Neuronal stem cell (in vitro differentiated cells): ENCODE data around the gene PLXNB2.
A peak's percentile ranks its signal among the peaks of the same experiment; 100 is the strongest.

Source experiments
- DNase-seq: peaks from one replicate; pipeline ENCODE4 v3.0.0-alpha.2; 2013; ENCODE audit warnings: low spot score
- H2AFZ ChIP-seq: one replicate; pipeline ENCODE4 v1.6.1; 2013; ENCODE audit warnings: mild to moderate bottlenecking, low read length, inconsistent platforms
- H2AK5ac ChIP-seq: 2 replicates; pipeline ENCODE4 v1.6.1; 2013; ENCODE audit warnings: low read depth, mild to moderate bottlenecking, inconsistent platforms, low read length, moderate library complexity, mixed read lengths
- H2BK120ac ChIP-seq: 2 replicates; pipeline ENCODE4 v1.6.1; 2013; ENCODE audit warnings: low read depth, mild to moderate bottlenecking, inconsistent platforms, low read length, moderate library complexity, mixed read lengths
- H2BK12ac ChIP-seq: one replicate; pipeline ENCODE4 v1.6.1; 2013; ENCODE audit warnings: low read length, inconsistent platforms
- H2BK15ac ChIP-seq: 2 replicates; pipeline ENCODE4 v1.6.1; 2013; ENCODE audit warnings: mild to moderate bottlenecking, low read length, inconsistent platforms, mixed read lengths
- H2BK5ac ChIP-seq: one replicate; pipeline ENCODE4 v1.6.1; 2013; ENCODE audit warnings: inconsistent platforms, mild to moderate bottlenecking, low read length, moderate library complexity
- H3K14ac ChIP-seq: one replicate; pipeline ENCODE4 v1.6.1; 2013; ENCODE audit warnings: low read length, inconsistent platforms
- H3K18ac ChIP-seq: 2 replicates; pipeline ENCODE4 v1.6.1; 2013; ENCODE audit warnings: low read length, inconsistent platforms
- H3K23ac ChIP-seq: 2 replicates; pipeline ENCODE4 v1.6.1; 2013; ENCODE audit warnings: low read depth, mild to moderate bottlenecking, mixed read lengths, low read length, inconsistent platforms; ENCODE audit not compliant: poor library complexity
- H3K27ac ChIP-seq: replicated peaks from 3 replicates; pipeline ENCODE4 v1.5.1; 2013; ENCODE audit warnings: low read length, inconsistent platforms
- H3K27me3 ChIP-seq, 3 experiments: 2 replicates each; pipeline ENCODE4 v1.6.1; 2013; ENCODE audit warnings: low read length in 3 of 3, mild to moderate bottlenecking in 2 of 3, inconsistent platforms in 1 of 3, low read depth in 1 of 3, mixed read lengths in 1 of 3, moderate library complexity in 1 of 3; ENCODE audit not compliant: control insufficient read depth in 3 of 3, insufficient read depth in 3 of 3
- H3K36me3 ChIP-seq, 2 donors: replicated peaks in 1 of 2; 2 replicates each; pipeline ENCODE4 v1.6.1; 2013; ENCODE audit warnings: low read length in 2 of 2; ENCODE audit not compliant: control insufficient read depth in 2 of 2, insufficient read depth in 2 of 2
- H3K4ac ChIP-seq: 2 replicates; pipeline ENCODE4 v1.6.1; 2013; ENCODE audit warnings: inconsistent platforms, mild to moderate bottlenecking, low read length, moderate library complexity
- H3K4me1 ChIP-seq, 2 donors: 1 replicate in 1 of 2; 2 replicates in 1 of 2; pipeline ENCODE4 v1.6.1; 2013; ENCODE audit warnings: low read length in 2 of 2, low read depth in 1 of 2; ENCODE audit not compliant: control insufficient read depth in 2 of 2, insufficient read depth in 1 of 2
- H3K4me2 ChIP-seq: one replicate; pipeline ENCODE4 v1.6.1; 2013; ENCODE audit warnings: mild to moderate bottlenecking, low read length, inconsistent platforms; ENCODE audit not compliant: insufficient read depth, poor library complexity, severe bottlenecking
- H3K4me3 ChIP-seq, 2 donors: 2 replicates each; pipeline ENCODE4 v1.5.1; 2013; ENCODE audit warnings: low read length in 2 of 2, mild to moderate bottlenecking in 2 of 2, inconsistent platforms in 1 of 2, moderate library complexity in 1 of 2
- H3K79me1 ChIP-seq: one replicate; pipeline ENCODE4 v1.6.1; 2013; ENCODE audit warnings: low read depth, mild to moderate bottlenecking, inconsistent platforms, low read length, moderate library complexity
- H3K9ac ChIP-seq: one replicate; pipeline ENCODE4 v1.6.1; 2013; ENCODE audit warnings: mild to moderate bottlenecking, low read depth, low read length, inconsistent platforms; ENCODE audit not compliant: poor library complexity
- H3K9me3 ChIP-seq, 2 donors: replicated peaks in 1 of 2; 2 replicates each; pipeline versions ENCODE3 to v1.6.1; 2013; ENCODE audit warnings: low read length in 2 of 2, mild to moderate bottlenecking in 2 of 2, inconsistent platforms in 1 of 2, low read depth in 1 of 2, mixed read lengths in 1 of 2, moderate library complexity in 1 of 2; ENCODE audit not compliant: control insufficient read depth in 2 of 2, insufficient read depth in 1 of 2
- H4K8ac ChIP-seq: one replicate; pipeline ENCODE4 v1.6.1; 2013; ENCODE audit warnings: low read depth, mild to moderate bottlenecking, inconsistent platforms, low read length, moderate library complexity
- H4K91ac ChIP-seq: one replicate; pipeline ENCODE4 v1.6.1; 2013; ENCODE audit warnings: low read length, low read depth, mild to moderate bottlenecking, inconsistent platforms; ENCODE audit not compliant: poor library complexity
- WGBS, 2 donors: extraction: QIAGEN DNeasy Blood & Tissue Kit; methylation state at CpG; one replicate each; pipeline ENCODE4 v1.1.7; 2013; ENCODE audit warnings: missing lambda C conversion rate in 2 of 2, mixed read lengths in 1 of 2; ENCODE audit not compliant: insufficient read length in 2 of 2, insufficient replicate concordance in 1 of 2; ENCODE audit errors: extremely low coverage in 2 of 2; 5-methylcytosine and 5-hydroxymethylcytosine counted together

Gene PLXNB2

DNA sequence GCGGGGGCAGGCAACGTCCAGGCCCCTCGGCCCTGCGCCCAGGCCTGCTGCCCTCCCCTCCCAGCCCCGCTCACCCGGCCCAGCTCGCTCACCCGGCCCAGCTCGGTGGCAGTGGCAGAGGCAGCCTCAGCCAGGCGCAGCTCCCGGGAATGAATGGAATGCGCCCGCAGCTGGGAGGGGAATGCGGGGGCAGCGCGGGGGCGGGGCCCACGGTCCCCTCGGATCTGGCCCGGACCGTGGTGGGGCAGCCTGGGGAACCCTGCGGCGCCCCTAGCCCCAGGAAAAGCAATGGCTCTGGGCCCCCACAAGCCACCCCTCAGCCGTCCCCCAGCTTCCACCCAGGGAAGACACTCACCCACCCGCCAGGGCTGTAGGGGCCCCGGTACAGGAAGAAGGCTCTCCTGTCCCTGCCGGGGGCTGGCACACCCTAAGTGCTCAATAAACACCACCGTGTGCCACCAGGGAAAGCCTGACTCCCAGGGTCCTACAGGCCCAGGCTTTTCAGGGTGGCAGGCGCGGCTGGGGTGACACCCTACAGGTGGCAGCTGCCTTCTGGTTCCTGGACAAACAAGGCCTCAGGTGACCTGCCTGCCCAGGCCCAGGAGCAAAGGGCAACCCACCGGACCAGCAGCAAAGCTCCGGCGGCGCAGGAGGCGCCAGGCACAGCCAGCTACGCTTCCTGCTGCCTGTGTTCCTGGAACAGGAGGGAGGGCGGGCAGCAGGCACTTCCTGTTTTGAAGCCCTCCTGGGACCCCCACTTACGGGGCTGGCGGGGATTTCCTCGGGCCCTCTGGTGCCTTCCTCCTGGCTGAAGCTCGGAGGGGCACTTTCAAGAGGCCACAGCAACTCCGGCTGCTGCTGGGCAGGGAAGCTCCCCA lies 13.8 kb downstream of the PLXNB2 start:
- Histone ChIP-seq H2BK120ac (peak overlapping the region; percentile 99), H3K9ac (peak overlapping the region; percentile 90), H2BK15ac (peak overlapping the region; percentile 87), H3K14ac (no peak overlapping the region), H3K4me3 (peak overlapping the region in 1 of 2 donors; percentile 47), H2AFZ (no peak overlapping the region), H3K27ac (peak overlapping the region; percentile 80), H2BK12ac (peak overlapping the region; percentile 86), H3K9me3 (no peaks in the 10 kb centered on the region), H3K79me1 (peaks cover 52% of the 10 kb centered on the region), H4K91ac (no peak overlapping the region), H3K4ac (peak overlapping the region; percentile 90), H2AK5ac (peak overlapping the region; percentile 99), H3K27me3 (no peaks in the 10 kb centered on the region), H2BK5ac (peak overlapping the region; percentile 98), H3K36me3 (peaks cover 22 to 73% of the 10 kb centered on the region in 2 donors), H3K4me1 (peaks cover 15 to 31% of the 10 kb centered on the region in 2 donors), H3K23ac (peak overlapping the region; percentile 87), H4K8ac (no peak overlapping the region), H3K4me2 (peak overlapping the region; percentile 49), H3K18ac (peak overlapping the region; percentile 98)
- peak; percentile 84 for DNase-seq
- WGBS, 2 donors: no CpG with 5 or more reads among the region's 42 CpGs

DNA sequence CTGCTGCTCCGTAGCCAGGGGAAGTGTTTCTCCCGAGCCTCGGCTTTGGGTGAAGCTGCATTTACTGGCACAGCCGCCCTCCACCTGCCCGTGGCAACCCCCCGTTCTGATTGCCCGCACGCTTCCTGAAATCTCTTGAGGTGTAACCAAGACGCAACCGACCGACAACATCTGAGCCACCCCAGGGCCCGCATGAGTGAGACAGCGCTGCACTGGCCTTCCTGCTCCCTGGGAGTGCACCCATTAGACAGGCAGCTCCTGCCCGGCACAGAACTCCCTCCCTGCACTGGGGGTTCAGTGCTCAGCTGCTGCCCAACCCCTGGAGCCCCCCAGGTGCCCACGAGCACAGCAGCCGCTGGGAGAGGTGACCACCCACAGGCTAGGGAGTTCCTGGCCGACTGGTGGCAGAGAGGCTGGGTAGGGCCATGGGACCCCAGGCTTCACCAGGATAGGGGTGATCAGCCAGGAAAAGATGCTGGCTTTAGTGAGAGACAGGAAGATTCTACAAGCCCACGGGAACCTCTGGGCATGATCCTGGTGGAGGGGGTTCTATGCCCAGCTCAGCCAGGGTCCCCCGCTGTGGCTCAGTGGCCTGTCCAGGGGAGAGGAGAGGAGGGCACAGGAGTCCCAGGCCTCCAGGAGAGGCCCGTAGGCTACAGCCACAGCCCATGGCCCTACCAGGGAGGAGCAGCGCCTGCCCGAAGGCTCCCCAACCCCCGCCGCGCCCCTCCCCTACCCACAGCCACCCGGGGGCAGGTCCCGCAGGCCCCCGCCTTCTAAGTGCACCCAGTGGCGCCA lies 14.6 kb downstream of the PLXNB2 start:
- Histone ChIP-seq H2BK12ac (peak overlapping the region; percentile 88), H4K8ac (no peak overlapping the region), H2BK120ac (peak overlapping the region; percentile 94), H2AFZ (no peak overlapping the region), H3K4me1 (peaks cover 15 to 31% of the 10 kb centered on the region in 2 donors), H3K27ac (peak overlapping the region; percentile 80), H3K9ac (peak overlapping the region; percentile 90), H3K14ac (peak overlapping the region; percentile 59), H3K9me3 (no peaks in the 10 kb centered on the region), H4K91ac (peak overlapping the region; percentile 69), H2AK5ac (peak overlapping the region; percentile 73), H2BK5ac (peak overlapping the region; percentile 98), H3K18ac (peak overlapping the region; percentile 95), H3K27me3 (no peaks in the 10 kb centered on the region), H3K36me3 (peaks cover 27 to 81% of the 10 kb centered on the region in 2 donors), H3K4me3 (peak overlapping the region in 1 of 2 donors; percentile 47), H3K23ac (peak overlapping the region; percentile 87), H2BK15ac (peak overlapping the region; percentile 87), H3K79me1 (peaks cover 59% of the 10 kb centered on the region), H3K4ac (no peak overlapping the region), H3K4me2 (peak overlapping the region; percentile 25)
- no peak for DNase-seq
- no CpG with 5 or more reads among the region's 29 CpGs for WGBS, 2 donors

DNA sequence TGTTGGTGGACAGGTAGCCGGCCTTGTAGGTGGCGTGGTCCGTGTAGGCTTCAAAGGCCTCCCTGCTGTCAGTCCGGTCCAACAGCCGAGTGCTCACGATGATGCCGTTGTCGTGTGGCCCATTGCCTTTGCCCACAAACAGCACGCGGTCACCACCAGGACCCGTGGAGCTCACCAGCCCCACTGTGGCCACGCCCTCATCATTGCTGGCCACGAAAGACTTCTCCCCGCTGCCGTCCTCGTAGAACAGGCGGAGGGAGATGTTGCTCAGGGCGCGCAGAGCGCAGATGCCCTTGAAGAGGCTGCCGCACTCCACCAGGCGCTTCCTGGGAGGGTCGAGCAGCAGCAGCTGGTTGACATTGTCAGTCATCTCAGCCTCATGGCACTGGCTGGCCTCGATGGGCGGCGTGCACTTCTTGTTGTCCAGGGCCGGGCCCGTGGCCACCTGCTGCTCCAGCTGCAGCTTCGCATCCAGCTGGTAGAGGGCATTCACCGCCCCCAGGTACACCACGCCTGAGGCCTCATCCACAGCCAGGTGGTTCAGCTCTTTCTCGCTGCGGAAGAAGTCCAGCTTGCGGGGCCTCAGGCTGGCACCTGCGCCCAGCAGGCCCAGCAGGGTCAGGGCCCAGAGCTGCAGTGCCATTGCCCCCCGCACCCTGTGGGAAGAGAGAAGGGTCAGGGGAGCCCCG lies 17.4 kb downstream of the PLXNB2 start:
- H3K9ac ChIP-seq: no peak overlapping the region
- H2AK5ac ChIP-seq: peak overlapping the region; percentile 41
- no peak overlapping the region for H2BK5ac ChIP-seq
- H3K27me3 ChIP-seq: no peaks in the 10 kb centered on the region
- H3K18ac ChIP-seq: no peak overlapping the region
- no peak overlapping the region for H3K4me3 ChIP-seq
- H3K23ac ChIP-seq: peak overlapping the region; percentile 81
- no peak overlapping the region for H2AFZ ChIP-seq
- H2BK15ac ChIP-seq: no peak overlapping the region
- H3K9me3 ChIP-seq: no peaks in the 10 kb centered on the region
- H2BK12ac ChIP-seq: no peak overlapping the region
- WGBS, 2 donors: no CpG with 5 or more reads among the region's 37 CpGs
- H3K4me1 ChIP-seq: peaks cover 15 to 28% of the 10 kb centered on the region in 2 donors
- H3K79me1 ChIP-seq: peaks cover 63% of the 10 kb centered on the region
- peak overlapping the region; percentile 63 for H3K14ac ChIP-seq
- no peak overlapping the region for H3K27ac ChIP-seq
- no peak overlapping the region for H3K4ac ChIP-seq
- no peak overlapping the region for H2BK120ac ChIP-seq
- no peak overlapping the region for H4K8ac ChIP-seq
- peaks cover 44 to 89% of the 10 kb centered on the region in 2 donors for H3K36me3 ChIP-seq
- no peak overlapping the region for H3K4me2 ChIP-seq
- no peak for DNase-seq
- H4K91ac ChIP-seq: no peak overlapping the region
